ENCODE results near the gene NF2. TPM values are rescaled to one million over a fixed set of nuclear protein-coding genes. Genes with fewer than 3 reads are reported as not detected.

Gene NF2
- total and polyA plus RNA-seq, 8 donors, result 5.8 to 37.6 (median 18.3) TPM

DNA sequence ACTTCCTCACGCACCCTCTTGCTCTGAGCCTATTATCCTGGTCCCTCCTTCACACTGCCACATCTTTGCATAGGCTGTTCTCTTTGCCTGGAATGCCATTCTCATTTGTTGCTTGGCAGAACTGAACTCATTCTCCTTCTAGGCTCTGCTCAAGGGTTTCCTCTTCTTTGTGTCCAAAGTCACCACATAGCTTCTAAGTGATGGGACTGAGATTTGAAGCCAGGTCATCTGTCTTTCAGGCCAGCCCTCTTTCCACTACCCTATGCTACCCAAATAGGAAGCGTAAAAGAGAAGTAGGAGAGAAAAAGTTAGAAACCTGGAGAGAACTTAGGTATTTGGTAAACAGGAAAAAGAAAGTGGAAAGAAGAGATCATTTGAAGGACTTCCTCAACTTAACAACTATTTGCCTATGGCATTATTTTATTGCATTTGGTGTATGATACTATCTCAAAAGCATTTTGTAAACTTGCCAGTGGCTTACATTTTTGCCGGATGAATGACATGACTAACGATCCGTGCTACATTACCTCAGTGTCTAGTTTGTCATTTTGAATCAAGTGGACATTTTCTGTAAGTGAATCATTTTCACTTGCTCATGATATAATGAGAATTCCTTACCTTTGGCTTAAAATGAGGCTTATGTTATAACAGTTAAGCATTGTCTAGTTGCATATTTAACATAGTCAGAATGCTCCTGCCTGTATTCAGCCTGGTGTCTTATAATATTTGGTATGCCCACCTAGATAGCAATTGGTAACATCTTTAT lies 18.5 kb downstream of the NF2 start:
- peak overlapping the region in 2 of 5 donors; percentile 30 to 64 for H3K27ac ChIP-seq

DNA sequence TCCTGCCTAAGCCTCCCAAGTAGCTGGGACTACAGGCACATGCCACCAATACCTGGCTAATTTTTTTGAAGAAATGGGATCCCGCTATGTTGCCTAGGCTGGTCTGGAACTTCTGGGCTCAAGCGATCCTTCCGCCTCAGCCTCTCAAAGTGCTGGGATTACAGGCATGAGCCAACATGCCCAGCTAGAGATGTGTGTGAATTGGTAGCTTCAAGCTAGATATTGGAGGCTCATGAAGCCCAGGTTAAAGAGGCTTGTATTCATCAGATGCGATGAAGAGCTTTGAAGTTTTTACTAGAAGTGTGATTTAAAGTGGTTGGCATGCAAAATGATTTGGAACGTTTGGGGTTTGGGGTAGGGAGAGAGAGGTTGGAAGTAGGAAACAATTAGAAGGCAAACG lies 19.6 kb downstream of the NF2 start:
- H3K27ac ChIP-seq, result peak overlapping the region in 3 of 5 donors; percentile 5 to 56 (median 44)
- intact Hi-C loops (cut with DNase I; ENCODE audit: low total_unique reads), result no loop called here
- H3K27me3 ChIP-seq, result no peaks in the 10 kb centered on the region
- WGBS, 5 donors, result 84 to 90% (median 87%) methylated on average over 6 of the region's 6 CpGs
- H3K36me3 ChIP-seq, result no peaks in the 10 kb centered on the region
- TF ChIP-seq CTCF (IDR thresholded peaks at IDR 0.05), result no peak
- no peak for TF ChIP-seq POLR2AphosphoS5 (IDR thresholded peaks at IDR 0.05)
- TF ChIP-seq EP300 (IDR thresholded peaks at IDR 0.05), result no peak
- no peak for TF ChIP-seq POLR2A (IDR thresholded peaks at IDR 0.05)
- no peaks in the 10 kb centered on the region for H3K9me3 ChIP-seq
- no peak for DNase-seq
- peaks cover 11 to 64% (median 38%) of the 10 kb centered on the region in 4 donors for H3K4me1 ChIP-seq
- H3K4me3 ChIP-seq, result no peak overlapping the region

More for the DNA sequence above, 18.5 kb downstream of the NF2 start:
- Histone ChIP-seq H3K9me3 (no peaks in the 10 kb centered on the region), H3K4me1 (peaks cover 17 to 76% (median 47%) of the 10 kb centered on the region in 4 donors), H3K27me3 (no peaks in the 10 kb centered on the region), H3K4me3 (no peak overlapping the region), H3K36me3 (no peaks in the 10 kb centered on the region)
- intact Hi-C loops (cut with DNase I; ENCODE audit: low total_unique reads), result no loop called here
- peak in 1 of 2 donors; percentile 30 for DNase-seq
- 41 to 60% (median 57%) methylated on average over 5 of the region's 5 CpGs for WGBS, 5 donors
- TF ChIP-seq POLR2A (IDR thresholded peaks at IDR 0.05), result no peak
- TF ChIP-seq POLR2AphosphoS5 (IDR thresholded peaks at IDR 0.05), result peak in 1 of 3 donors; percentile 36

GRCh38 chr22:29623553-29624169 lies 20.2 kb downstream of the NF2 start:
- WGBS, 5 donors, result 64 to 79% (median 74%) methylated on average over 6 of the region's 6 CpGs
- Histone ChIP-seq H3K9me3 (no peaks in the 10 kb centered on the region), H3K27ac (peak overlapping the region in 4 of 5 donors; percentile 5 to 56 (median 48)), H3K4me3 (no peak overlapping the region), H3K36me3 (no peaks in the 10 kb centered on the region), H3K4me1 (peaks cover 10 to 58% (median 33%) of the 10 kb centered on the region in 4 donors), H3K27me3 (no peaks in the 10 kb centered on the region)
- DNase-seq, result no peak
- intact Hi-C loops (cut with DNase I; ENCODE audit: low total_unique reads), result no loop called here
- TF ChIP-seq EP300 (IDR thresholded peaks at IDR 0.05) (no peak), CTCF (IDR thresholded peaks at IDR 0.05) (no peak), POLR2AphosphoS5 (IDR thresholded peaks at IDR 0.05) (no peak), POLR2A (IDR thresholded peaks at IDR 0.05) (no peak)

DNA sequence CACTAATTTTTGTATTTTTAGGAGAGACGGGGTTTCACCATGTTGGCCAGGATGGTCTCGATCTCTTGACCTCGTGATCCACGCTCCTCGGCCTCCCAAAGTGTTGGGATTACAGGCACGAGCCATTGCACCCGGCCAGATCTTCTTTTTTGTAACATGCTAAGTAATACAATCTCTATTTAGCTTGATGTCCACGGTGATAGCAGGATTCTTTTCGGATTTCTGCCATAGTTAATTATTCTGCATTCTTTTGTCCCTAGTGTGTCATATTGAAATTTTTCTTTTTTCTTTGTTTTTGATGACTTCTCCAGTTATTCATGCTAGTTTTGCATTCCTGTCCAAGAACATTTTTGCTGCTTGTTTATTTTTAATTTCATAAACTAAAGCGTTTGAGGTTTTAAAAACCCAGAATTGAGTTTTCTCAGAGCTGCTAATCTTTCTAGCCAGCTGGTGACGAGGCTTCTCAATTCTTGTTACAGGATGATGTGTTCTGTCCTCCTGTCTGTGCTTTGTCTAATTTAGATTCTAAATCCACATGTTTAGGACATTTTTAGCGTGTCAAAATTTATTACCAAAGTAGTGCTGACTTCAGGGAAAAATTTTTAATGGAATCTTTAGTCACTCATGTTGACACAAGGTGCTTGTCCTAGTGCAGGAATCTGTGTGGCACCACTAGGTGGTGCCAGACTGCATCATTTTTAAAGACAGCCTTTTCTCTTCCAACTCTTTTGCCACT lies 21.8 kb downstream of the NF2 start:
- Histone ChIP-seq H3K27me3 (no peaks in the 10 kb centered on the region), H3K27ac (peak overlapping the region in 4 of 5 donors; percentile 12 to 56 (median 48)), H3K4me3 (no peak overlapping the region), H3K36me3 (no peaks in the 10 kb centered on the region), H3K9me3 (no peaks in the 10 kb centered on the region), H3K4me1 (peaks cover 11 to 68% (median 38%) of the 10 kb centered on the region in 4 donors)
- peak; percentile 60 to 84 for DNase-seq
- peak in 5 of 7 experiments; percentile 63 to 84 (median 70) for TF ChIP-seq CTCF (IDR thresholded peaks at IDR 0.05)
- TF ChIP-seq POLR2AphosphoS5 (IDR thresholded peaks at IDR 0.05), result peak in 2 of 3 donors; percentile 7 to 29
- no peak for TF ChIP-seq EP300 (IDR thresholded peaks at IDR 0.05)
- WGBS, 5 donors, result 69 to 73% (median 71%) methylated on average over 12 of the region's 12 CpGs
- intact Hi-C loops (cut with DNase I; ENCODE audit: low total_unique reads), result no loop called here
